Midbrain (tissue), 1 donor: ENCODE measurements around the gene SH3TC2.
A peak's percentile ranks its signal among the peaks of the same experiment; 100 is the strongest.
"Not testable (repeated sequence)": the region's sequence is repeated elsewhere in the genome, so short reads cannot be mapped to it uniquely, and the experiment has no call there.

Experiments used
- DNase-seq: peaks from one replicate; lab custom pipeline; 2025; lab: John Stamatoyannopoulos, UW

Gene SH3TC2

GRCh38 chr5:149063017-149063687 is at the start of gene SH3TC2:
SH3TC2 (minus strand) TSS chr5:149063062; CDS start chr5:149063022, 40 bp downstream.
- peak; percentile 87 for DNase-seq

DNA sequence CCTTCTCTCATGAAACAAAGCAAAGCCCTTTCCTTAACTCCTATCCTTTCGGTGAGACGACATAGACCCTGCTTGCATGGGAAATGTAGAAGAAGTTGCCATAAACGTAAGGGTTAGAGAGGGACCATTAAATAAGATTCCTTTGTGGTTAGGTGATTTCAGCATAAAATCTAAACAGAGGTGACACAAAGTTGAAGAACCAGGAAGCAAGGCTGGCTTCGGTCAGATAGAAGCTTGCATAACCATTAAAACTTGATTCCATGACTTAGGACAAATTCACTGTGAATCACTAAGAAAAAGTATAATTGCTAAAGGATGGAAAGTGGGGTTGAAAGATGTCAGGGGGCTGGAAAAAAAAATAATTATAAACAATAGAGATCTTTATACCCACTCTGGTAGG is 47.5 kb upstream of the SH3TC2 start:
- no peak for DNase-seq

GRCh38 chr5:149108651-149109280 is 45.9 kb upstream of the SH3TC2 start:
- DNase-seq, result no peak

- DNase-seq, result no peak
These were observed 37.5 kb upstream of the SH3TC2 start for GRCh38 chr5:149100331-149100730.

DNA sequence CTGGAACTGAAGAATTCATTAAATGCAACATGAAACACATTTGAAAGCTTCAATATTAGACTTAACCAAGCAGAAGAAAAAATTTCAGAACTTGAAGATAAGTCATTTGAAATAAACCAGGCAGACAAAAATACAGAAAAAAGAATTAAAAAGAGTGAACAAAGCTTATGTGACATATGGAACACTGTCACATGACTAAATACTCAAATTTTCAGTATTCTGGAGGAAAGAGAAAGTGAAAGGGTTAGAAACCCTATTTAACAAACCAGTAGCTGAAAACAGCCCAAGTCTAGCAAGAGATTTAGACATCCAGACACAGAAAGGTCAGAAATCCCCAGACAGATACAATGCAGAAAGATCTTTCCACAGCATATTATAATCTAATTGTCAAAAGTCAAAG is 37.1 kb upstream of the SH3TC2 start:
- no peak for DNase-seq

DNA sequence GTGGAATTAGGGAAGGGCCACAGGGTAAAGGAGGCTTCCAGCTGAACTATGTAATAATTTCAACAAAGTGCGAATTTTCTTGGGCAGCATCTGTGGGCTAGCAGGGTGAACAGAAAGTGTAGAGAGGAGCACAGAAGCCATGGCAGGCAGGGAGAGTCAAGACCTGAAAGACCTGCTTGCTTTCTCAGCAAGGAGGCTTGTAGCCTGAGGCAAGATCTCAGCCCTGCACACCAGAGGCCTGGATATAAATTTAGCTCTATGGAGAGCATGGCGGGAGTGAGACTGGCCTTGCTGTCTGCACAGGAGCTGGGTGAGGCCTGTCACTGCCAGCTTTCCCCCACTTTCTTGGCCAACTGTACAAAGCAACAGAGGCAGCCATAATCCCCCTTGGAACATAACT is 32.1 kb upstream of the SH3TC2 start:
- no peak for DNase-seq

- no peak for DNase-seq
These were observed 30.8 kb upstream of the SH3TC2 start for GRCh38 chr5:149093625-149094024.

DNA sequence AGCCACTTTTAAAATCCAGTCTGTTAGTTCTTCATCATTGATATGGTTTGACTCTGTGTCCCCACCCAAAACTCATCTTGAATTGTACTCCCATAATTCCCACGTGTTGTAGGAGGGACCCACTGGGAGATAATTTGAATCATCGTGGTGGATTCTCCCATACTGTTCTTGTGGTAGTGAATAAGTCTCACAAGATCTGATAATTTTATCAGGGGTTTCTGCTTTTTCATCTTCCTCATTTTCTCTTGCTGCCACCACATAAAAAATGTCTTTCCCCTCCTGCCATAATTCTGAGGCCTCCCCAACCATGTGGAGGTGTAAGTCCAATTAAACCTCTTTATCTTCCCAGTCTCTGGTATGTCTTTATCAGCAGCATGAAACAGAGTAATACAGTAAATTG is 26.9 kb upstream of the SH3TC2 start:
- no peak for DNase-seq

GRCh38 chr5:149088686-149089085 is 25.8 kb upstream of the SH3TC2 start:
- no peak for DNase-seq

- no peak for DNase-seq
These were observed 21.0 kb upstream of the SH3TC2 start for GRCh38 chr5:149083846-149084245.

- DNase-seq, result no peak
These were observed 19.4 kb upstream of the SH3TC2 start for GRCh38 chr5:149082271-149082670.

DNA sequence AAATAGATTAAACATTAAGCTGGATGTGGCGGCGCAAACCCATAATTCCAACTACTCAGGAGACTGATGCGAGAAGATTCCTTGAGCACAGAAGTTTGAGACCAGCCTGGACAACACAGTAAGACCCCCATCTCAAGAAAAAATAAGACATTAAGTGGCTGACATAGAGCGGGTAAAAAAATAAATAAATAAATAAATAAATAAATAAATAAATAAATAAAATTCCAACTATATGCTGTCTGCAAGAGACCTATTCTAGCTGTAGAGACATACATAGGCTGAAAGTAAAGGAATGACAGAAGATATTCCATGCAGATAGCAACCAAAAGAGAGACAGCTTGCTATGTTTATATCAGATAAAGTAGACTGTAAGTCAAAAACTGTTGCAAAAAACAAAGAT is 17.4 kb upstream of the SH3TC2 start:
- no peak for DNase-seq

DNA sequence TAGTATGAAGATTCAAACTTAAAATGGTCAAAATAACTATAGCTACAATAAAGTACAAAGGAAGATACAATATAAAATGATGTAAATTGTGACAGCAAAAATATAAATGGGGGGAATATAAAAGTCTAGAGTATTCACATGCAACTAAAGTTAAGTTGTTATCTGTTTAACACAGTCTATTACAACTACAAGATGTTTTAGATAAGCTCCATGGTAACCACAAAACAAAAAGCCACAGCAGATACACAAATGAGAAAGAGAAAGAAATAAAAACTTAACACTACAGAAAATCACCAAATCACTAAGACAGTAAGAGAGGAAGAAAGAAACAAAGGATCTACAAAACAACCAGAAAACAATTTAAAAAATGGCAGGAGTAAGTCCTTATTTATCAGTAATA is 17.0 kb upstream of the SH3TC2 start:
- no peak for DNase-seq

GRCh38 chr5:149074071-149074470 is 11.2 kb upstream of the SH3TC2 start:
- not testable (repeated sequence) for DNase-seq

GRCh38 chr5:149073213-149073612 is 10.4 kb upstream of the SH3TC2 start:
- DNase-seq, result no peak

DNA sequence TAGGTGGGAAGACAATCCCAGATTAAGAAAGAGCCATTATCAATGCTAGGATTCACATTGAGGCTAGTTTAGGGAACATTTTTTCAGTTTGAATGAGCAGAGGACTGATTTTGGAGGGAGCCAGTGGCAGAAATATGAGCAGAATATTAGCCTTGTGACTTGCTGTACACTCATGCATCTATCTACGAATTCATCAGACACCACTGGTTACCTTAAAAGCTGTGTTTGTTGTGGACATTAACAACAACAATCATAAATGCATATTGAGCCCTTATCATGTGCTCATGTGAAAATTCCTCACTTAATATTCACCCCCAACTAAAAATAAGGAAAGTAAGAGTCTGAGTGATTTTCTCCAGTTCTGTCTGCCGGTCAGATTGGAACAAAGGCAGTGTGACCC is 9.9 kb upstream of the SH3TC2 start:
- DNase-seq, result no peak

- DNase-seq, result no peak
These were observed 9.5 kb upstream of the SH3TC2 start for GRCh38 chr5:149072376-149072775.

DNA sequence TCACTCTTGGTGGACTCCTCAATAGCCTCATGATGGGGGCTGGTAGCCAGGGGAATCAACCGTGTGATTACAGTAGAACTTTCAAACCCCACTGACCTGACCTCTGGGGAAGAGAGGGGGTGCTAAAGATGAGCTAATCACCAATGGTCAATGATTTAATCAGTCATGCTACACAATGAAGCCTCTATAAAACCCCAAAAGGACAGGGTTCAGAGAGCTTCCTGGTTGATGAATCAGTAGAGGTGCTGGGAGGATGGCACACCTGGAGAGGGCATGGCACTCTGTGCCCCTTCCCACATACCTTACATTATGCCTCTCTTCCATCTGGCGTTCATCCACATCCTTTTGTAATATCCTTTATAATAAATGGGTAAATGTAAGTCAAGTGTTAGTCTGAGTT is 8.9 kb upstream of the SH3TC2 start:
- DNase-seq, result no peak

GRCh38 chr5:149071216-149071615 is 8.4 kb upstream of the SH3TC2 start:
- DNase-seq, result no peak

- no peak for DNase-seq
These were observed 6.8 kb upstream of the SH3TC2 start for GRCh38 chr5:149069711-149070110.

DNA sequence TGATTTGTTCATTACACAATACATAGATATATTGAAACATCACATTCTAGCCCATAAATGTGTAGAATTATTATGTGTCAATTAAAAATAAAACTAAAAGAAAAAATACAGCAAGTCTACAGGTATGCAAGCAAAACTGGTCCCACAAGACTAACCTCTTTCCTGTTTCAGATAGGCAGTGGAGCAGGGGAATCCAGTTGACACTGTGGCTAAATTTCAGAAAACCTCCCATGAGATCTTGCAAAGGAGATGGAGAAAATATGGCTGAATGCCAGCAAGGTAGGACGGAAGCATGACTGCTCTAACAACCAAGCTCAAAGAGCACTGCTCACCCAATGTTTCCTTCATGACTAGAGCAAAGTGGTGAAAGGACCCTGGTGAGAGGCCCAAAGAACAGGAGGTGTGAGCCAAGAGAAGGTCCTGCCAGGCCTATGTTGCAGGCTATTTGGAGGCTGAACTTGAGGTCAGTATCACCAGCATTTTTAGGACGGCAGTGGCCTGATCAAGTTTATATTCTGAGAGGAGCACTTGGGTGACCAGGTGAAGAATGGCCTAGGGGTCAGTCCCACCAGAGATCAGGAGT is 1.1 kb upstream of the SH3TC2 start:
- DNase-seq, result no peak

- no peak for DNase-seq
These were observed 368 bp downstream of the SH3TC2 start for GRCh38 chr5:149062371-149063016.

GRCh38 chr5:149061341-149061740 is 1.5 kb downstream of the SH3TC2 start:
- no peak for DNase-seq
